ENCODE data around the gene NUDT9. TPM values are rescaled to one million over a fixed set of nuclear protein-coding genes. Genes with fewer than 3 reads are reported as not detected.

Gene NUDT9, protein sequence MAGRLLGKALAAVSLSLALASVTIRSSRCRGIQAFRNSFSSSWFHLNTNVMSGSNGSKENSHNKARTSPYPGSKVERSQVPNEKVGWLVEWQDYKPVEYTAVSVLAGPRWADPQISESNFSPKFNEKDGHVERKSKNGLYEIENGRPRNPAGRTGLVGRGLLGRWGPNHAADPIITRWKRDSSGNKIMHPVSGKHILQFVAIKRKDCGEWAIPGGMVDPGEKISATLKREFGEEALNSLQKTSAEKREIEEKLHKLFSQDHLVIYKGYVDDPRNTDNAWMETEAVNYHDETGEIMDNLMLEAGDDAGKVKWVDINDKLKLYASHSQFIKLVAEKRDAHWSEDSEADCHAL
- 15.4 and 17.2 TPM in 2 replicates for total RNA-seq

DNA sequence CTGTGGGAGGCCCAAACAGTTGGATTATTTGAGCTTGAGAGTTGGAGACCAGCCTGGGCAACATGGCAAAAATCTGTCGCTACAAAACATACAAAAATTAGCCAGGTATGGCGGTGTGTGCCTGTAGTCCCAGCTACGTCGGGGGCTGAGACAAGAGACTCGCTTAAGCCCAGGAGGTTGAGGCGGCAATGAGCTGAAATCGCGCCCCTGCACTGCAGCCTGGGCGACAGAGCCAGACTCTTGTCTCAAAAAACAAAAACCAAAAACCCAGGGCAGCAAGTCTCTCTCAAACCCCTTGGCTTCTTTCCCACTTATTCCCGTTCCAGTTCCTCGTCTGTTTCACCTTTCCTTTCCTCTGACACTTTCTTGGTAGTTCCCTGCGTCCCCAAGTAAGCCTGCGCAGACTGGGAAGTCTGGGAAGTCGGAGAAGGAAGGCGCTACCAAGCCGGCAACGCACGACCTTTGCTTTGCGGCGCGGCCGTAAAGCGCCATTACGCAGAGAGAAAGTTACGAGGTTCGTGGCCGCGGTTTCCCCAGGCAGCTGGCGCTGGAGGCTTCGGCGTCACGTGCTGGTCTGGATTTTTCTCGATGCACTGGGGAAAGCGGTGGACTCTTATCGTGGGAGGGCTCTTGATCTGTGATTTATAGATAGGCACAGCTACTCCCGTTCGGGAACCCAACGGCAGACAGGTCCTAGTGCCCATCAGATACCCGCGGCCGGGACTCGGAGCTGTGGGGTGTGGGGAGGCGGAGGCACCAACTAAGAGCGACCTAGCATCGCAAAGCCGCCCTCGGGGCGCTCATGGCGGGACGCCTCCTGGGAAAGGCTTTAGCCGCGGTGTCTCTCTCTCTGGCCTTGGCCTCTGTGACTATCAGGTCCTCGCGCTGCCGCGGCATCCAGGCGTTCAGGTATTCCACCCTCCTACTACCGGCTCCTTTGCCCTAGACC is at the start of gene NUDT9:
TSS of gene NUDT9 (plus strand) at position 470 of the 949 bp plus-strand sequence. CDS start at position 803, 333 bp downstream.

DNA sequence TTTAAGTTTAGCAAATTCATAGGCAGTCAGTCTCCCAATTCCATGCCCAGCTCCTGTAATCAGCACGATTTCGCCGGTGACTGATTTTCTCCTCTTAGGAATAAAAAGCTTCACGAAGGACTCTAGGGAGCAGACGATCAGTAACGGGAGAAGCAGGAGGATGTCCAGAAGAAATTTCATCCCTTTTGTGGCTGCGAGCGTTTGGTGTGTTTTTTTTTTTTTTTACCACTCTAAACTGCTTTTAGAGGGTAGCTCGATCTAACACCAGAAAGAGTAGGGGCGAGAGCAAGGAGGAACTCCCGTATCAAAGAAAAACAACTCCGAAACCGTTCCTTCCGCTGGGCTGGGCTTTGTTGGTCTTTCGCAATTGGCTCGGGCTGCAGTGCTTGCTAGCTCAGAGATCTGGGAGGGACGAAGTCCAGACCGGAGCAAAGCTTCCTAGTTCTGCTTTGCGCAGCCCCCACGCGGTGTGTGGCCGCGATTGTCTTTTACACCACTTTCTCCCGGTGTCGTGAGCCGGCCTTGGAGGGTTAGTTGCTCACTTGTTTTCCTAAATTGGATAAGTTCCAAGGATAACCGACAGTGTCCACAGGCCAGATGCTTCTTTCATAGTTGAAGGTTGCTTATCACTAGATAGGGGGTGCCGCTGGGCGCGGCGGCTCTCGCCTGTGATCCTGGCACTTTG is 31.3 kb upstream of the NUDT9 start, which contains the start of gene HSD17B11:
TSS of gene HSD17B11 (minus strand) at position 298 of the 685 bp plus-strand sequence. CDS start at position 180, 118 bp downstream.

Other genes starting within 250 kb of the NUDT9 start
- gene KLHL8, start 202.0 kb upstream of the NUDT9 start, total RNA-seq, result 9.8 and 10.5 TPM in 2 replicates
- gene HSD17B13, start 99.7 kb upstream of the NUDT9 start, total RNA-seq, result under 0.01 and 0.09 TPM in 2 replicates
- 54.6 and 69.1 TPM in 2 replicates for gene HSD17B11, start 31.4 kb upstream of the NUDT9 start, total RNA-seq
- 0.87 and 1.5 TPM in 2 replicates for gene SPARCL1, start 106.8 kb downstream of the NUDT9 start, total RNA-seq
- gene DSPP, start 186.0 kb downstream of the NUDT9 start, total RNA-seq, result not detected in 2 replicates
- gene DMP1, start 227.7 kb downstream of the NUDT9 start, total RNA-seq, result not detected in 2 replicates